Kidney (tissue), 14 donors: ENCODE measurements around the gene CDK14. TPM values are rescaled to one million over a fixed set of nuclear protein-coding genes. Genes with fewer than 3 reads are reported as not detected.

Experiments used
- DNase-seq, 5 donors: peaks; one replicate each; pipeline ENCODE4 v3.0.0-alpha.2; 2013 to 2020
- FAIRE-seq: peaks from 2 replicates; lab custom pipeline; 2012; peaks lifted over from hg19 to GRCh38; lab: Jason Lieb, UNC
- H3K27ac ChIP-seq, 2 donors: one replicate each; pipeline ENCODE4 v1.7.0; 2013; ENCODE audit warnings: low read depth in 2 of 2, low read length in 2 of 2, inconsistent platforms in 1 of 2
- H3K27me3 ChIP-seq: one replicate; pipeline ENCODE4 v1.7.1; 2013; ENCODE audit warnings: low read length, inconsistent platforms; ENCODE audit not compliant: control insufficient read depth, insufficient read depth
- H3K36me3 ChIP-seq, 3 donors: one replicate each; pipeline versions ENCODE4 v1.7.0 to v1.7.1; 2013; ENCODE audit warnings: low read length in 3 of 3, control low read depth in 1 of 3, inconsistent platforms in 1 of 3; ENCODE audit not compliant: insufficient read depth in 3 of 3, control insufficient read depth in 2 of 3
- H3K4me1 ChIP-seq, 3 donors: one replicate each; pipeline versions ENCODE4 v1.7.0 to v1.7.1; 2013; ENCODE audit warnings: low read length in 3 of 3, inconsistent platforms in 1 of 3, low read depth in 1 of 3; ENCODE audit not compliant: control insufficient read depth in 2 of 3, insufficient read depth in 2 of 3
- H3K4me3 ChIP-seq, 3 donors: one replicate each; pipeline versions ENCODE4 v1.7.0 to v1.8.1; 2013; ENCODE audit warnings: low read length in 3 of 3, control low read depth in 1 of 3, inconsistent platforms in 1 of 3
- H3K9ac ChIP-seq, 3 donors: one replicate each; pipeline versions ENCODE4 v1.7.0 to v1.7.1; 2013; ENCODE audit warnings: low read length in 3 of 3, control low read depth in 1 of 3, inconsistent platforms in 1 of 3
- H3K9me3 ChIP-seq, 3 donors: one replicate each; pipeline versions ENCODE4 v1.7.0 to v1.7.1; 2013; ENCODE audit warnings: low read length in 3 of 3, control low read depth in 1 of 3, inconsistent platforms in 1 of 3; ENCODE audit not compliant: control insufficient read depth in 2 of 3, insufficient read depth in 1 of 3
- intact Hi-C: fragments of 100-400 bp; cut with DNase I; formaldehyde crosslinking; loops from one replicate; pipeline ENCODE4 v1.11.1; 2022
- polyA plus RNA-seq: library from polyadenylated mRNA; stranded (reverse); fragments of 350-450 nt; fragmentation: Illumina TruSeq; extraction: RNeasy Lipid Tissue Mini Kit (QIAGEN cat#74804); gene quantifications from one replicate; pipeline ENCODE4 v1.2.3, GENCODE V29; 2014; ENCODE audit warnings: low read depth, low replicate concordance; ENCODE audit not compliant: insufficient read depth
- total RNA-seq: library from RNA; stranded (reverse); fragmentation: NEBNext Ultra II Directional; extraction: Animal tissue kit (Norgen Biotek cat#: 25700); gene quantifications from one replicate; pipeline ENCODE4 v1.2.1, GENCODE V29; 2021
- TF ChIP-seq, protein P1 (sequence below): IDR thresholded peaks from 3 replicates; pipeline ENCODE4 v1.5.1; 2012; ENCODE audit warnings: mild to moderate bottlenecking, moderate library complexity, borderline replicate concordance; ENCODE audit not compliant: insufficient read depth; ENCODE audit errors: extremely low read depth
- donor health status: control.
- donor health status: control.
- donor health status: control.
- donor health status: control.
- donor health status: control.
- donor health status: DM: yes; HTN: yes; CAD: no.
- donor health status: Normal renal cell carcinoma (clear cell type).

The CDK14 gene
- total and polyA plus RNA-seq, 2 donors from 2014 or later = 11.9 to 33.9 TPM

DNA sequence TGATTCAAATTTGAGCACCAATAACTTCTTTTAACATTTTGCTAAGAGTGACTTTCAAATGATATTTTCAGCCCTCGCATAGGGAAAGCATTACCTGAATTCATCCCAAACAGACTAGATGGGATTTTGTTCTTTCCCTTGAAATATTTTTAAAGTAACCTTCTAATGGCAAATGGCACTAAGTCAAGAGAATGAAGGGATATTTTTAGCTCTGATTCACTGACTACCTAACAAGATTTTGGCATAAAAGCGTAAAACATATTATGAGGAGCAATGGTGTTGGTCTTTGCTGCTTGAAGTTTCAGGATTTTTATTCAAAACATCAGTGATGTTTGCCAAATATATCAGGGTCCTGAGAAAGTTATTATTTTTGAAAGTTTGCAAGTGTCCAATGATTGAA, 290.3 kb downstream of the CDK14 start:
- Histone ChIP-seq H3K4me3 (no peak overlapping the region), H3K4me1 (no peaks in the 10 kb centered on the region), H3K27ac (no peak overlapping the region), H3K27me3 (no peaks in the 10 kb centered on the region), H3K36me3 (no peaks in the 10 kb centered on the region), H3K9ac (no peak overlapping the region), H3K9me3 (no peaks in the 10 kb centered on the region)
- intact Hi-C loops = no loop called here
- DNase-seq (no peak), FAIRE-seq (no peak)
- TF ChIP-seq, protein P1, sequence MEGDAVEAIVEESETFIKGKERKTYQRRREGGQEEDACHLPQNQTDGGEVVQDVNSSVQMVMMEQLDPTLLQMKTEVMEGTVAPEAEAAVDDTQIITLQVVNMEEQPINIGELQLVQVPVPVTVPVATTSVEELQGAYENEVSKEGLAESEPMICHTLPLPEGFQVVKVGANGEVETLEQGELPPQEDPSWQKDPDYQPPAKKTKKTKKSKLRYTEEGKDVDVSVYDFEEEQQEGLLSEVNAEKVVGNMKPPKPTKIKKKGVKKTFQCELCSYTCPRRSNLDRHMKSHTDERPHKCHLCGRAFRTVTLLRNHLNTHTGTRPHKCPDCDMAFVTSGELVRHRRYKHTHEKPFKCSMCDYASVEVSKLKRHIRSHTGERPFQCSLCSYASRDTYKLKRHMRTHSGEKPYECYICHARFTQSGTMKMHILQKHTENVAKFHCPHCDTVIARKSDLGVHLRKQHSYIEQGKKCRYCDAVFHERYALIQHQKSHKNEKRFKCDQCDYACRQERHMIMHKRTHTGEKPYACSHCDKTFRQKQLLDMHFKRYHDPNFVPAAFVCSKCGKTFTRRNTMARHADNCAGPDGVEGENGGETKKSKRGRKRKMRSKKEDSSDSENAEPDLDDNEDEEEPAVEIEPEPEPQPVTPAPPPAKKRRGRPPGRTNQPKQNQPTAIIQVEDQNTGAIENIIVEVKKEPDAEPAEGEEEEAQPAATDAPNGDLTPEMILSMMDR = no peak

DNA sequence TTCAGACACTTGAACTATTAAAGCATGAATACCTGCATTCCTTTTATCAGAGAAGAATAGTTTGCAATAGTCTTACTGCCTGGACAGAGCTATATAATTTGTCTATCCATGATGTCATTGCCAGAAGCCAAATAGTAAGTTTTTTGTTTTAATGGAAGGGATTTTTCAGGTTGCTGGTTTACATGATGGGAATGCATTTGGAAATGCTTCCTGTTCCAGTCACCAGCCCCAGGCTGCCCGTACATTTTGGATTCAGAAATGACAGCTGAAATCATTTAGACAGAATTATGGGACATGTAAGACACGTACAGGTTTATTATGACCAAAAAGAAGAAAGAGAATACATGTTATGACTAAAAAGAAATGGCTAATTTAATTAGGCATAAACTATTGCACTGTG, 293.1 kb downstream of the CDK14 start:
- no peak for DNase-seq
- intact Hi-C loops = no loop called here
- no peak for FAIRE-seq
- Histone ChIP-seq H3K36me3 (no peaks in the 10 kb centered on the region), H3K4me1 (no peaks in the 10 kb centered on the region), H3K27ac (no peak overlapping the region), H3K4me3 (no peak overlapping the region), H3K9ac (no peak overlapping the region), H3K9me3 (no peaks in the 10 kb centered on the region), H3K27me3 (no peaks in the 10 kb centered on the region)
- TF ChIP-seq, protein P1 = no peak

DNA sequence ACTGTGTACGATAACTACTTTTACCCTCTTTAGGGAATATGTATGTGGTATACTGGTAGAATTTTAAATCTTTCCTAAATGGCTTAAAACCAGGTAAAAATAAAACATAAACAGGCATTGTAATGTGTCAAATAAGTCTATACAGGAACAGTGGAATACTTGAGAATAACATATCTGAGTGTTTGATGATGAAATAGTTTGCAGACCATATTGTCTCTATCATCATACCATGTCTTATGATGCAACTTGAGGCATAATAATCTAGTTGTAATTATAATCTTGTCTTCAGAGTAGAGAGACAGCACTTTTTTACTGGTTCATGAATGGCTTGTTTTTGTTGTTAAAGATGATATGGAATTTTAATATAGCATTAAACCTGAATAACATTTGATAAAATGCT, 293.5 kb downstream of the CDK14 start:
- intact Hi-C loops = no loop called here
- H3K36me3 ChIP-seq = no peaks in the 10 kb centered on the region
- H3K9ac ChIP-seq = no peak overlapping the region
- H3K9me3 ChIP-seq = no peaks in the 10 kb centered on the region
- no peaks in the 10 kb centered on the region for H3K27me3 ChIP-seq
- FAIRE-seq = no peak
- TF ChIP-seq, protein P1 = no peak
- no peak overlapping the region for H3K4me3 ChIP-seq
- no peak overlapping the region for H3K27ac ChIP-seq
- DNase-seq = no peak
- no peaks in the 10 kb centered on the region for H3K4me1 ChIP-seq

DNA sequence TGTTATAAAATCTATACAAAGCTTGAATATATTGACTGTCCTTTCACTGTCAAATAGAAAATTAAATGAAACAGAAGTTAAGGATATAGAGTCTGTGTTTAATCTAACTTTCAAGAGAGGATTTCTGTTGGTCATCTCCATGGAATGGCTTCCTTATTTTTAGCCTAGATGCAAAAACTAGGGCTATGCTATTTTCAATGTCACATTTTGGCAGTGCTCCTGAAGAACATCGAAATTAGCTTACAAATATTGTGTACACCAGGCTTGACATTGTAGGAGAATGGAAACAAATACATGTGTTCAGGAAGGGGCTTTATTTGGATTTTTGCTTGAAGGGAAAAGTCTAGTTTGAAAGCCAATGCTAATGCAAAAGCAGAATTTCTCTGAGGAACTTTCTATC, 295.4 kb downstream of the CDK14 start:
- intact Hi-C loops = no loop called here
- DNase-seq (no peak), FAIRE-seq (no peak)
- no peak overlapping the region for H3K27ac ChIP-seq
- H3K4me3 ChIP-seq = no peak overlapping the region
- H3K9ac ChIP-seq = no peak overlapping the region
- H3K36me3 ChIP-seq = no peaks in the 10 kb centered on the region
- no peaks in the 10 kb centered on the region for H3K9me3 ChIP-seq
- H3K4me1 ChIP-seq = no peaks in the 10 kb centered on the region
- H3K27me3 ChIP-seq = no peaks in the 10 kb centered on the region
- TF ChIP-seq, protein P1 = no peak
